T-helper 1 cell treated with Interleukin-12 subunit alpha and Interleukin-12 subunit beta and Interleukin-4 antibody, amounts not matched to agents 30 μg/mL and 1 μg/mL, for 36 hours (primary cell): ENCODE results near the gene GATD1.

Experiments used
- H3K27ac Mint-ChIP-seq: one replicate; pipeline ENCODE4 v1.8.0; 2021; ENCODE audit warnings: mild to moderate bottlenecking, mixed read lengths
- H3K27me3 Mint-ChIP-seq: one replicate; pipeline ENCODE4 v1.8.0; 2021; ENCODE audit warnings: low read depth, mixed read lengths
- H3K36me3 Mint-ChIP-seq: one replicate; pipeline ENCODE4 v1.8.0; 2021; ENCODE audit warnings: low read depth, mixed read lengths
- H3K4me1 Mint-ChIP-seq: one replicate; pipeline ENCODE4 v1.8.0; 2021; ENCODE audit warnings: low read depth, mixed read lengths
- H3K4me3 Mint-ChIP-seq: one replicate; pipeline ENCODE4 v1.8.0; 2021; ENCODE audit warnings: mild to moderate bottlenecking, moderate library complexity, mixed read lengths
- H3K9me3 Mint-ChIP-seq: one replicate; pipeline ENCODE4 v1.8.0; 2021; ENCODE audit warnings: mixed read lengths

The GATD1 gene

GRCh38 chr11:782264-783174, 5.2 kb upstream of the GATD1 start:
- peaks cover 5% of the 10 kb centered on the region for H3K36me3 Mint-ChIP-seq
- no peaks in the 10 kb centered on the region for H3K27me3 Mint-ChIP-seq
- H3K4me3 Mint-ChIP-seq: no peak overlapping the region
- H3K4me1 Mint-ChIP-seq: peaks cover 1% of the 10 kb centered on the region
- H3K27ac Mint-ChIP-seq: no peak overlapping the region
- H3K9me3 Mint-ChIP-seq: no peaks in the 10 kb centered on the region

- Mint-ChIP-seq H3K4me3 (no peak overlapping the region), H3K27ac (no peak overlapping the region)
Measured at GRCh38 chr11:779955-780532, 2.8 kb upstream of the GATD1 start.

GRCh38 chr11:778976-779954, 2.0 kb upstream of the GATD1 start:
- H3K36me3 Mint-ChIP-seq: peaks cover 5% of the 10 kb centered on the region
- H3K27ac Mint-ChIP-seq: no peak overlapping the region
- H3K27me3 Mint-ChIP-seq: no peaks in the 10 kb centered on the region
- peaks cover 9% of the 10 kb centered on the region for H3K4me1 Mint-ChIP-seq
- H3K4me3 Mint-ChIP-seq: peak overlapping the region; percentile 25
- no peaks in the 10 kb centered on the region for H3K9me3 Mint-ChIP-seq

More at GRCh38 chr11:779955-780532, 2.8 kb upstream of the GATD1 start:
- H3K27me3 Mint-ChIP-seq: no peaks in the 10 kb centered on the region
- peaks cover 5% of the 10 kb centered on the region for H3K36me3 Mint-ChIP-seq
- H3K9me3 Mint-ChIP-seq: no peaks in the 10 kb centered on the region
- H3K4me1 Mint-ChIP-seq: peaks cover 9% of the 10 kb centered on the region

GRCh38 chr11:776561-777287, 563 bp downstream of the GATD1 start:
- H3K36me3 Mint-ChIP-seq: no peaks in the 10 kb centered on the region
- peak overlapping the region; percentile 70 for H3K27ac Mint-ChIP-seq
- H3K4me3 Mint-ChIP-seq: peak overlapping the region; percentile 81
- H3K9me3 Mint-ChIP-seq: no peaks in the 10 kb centered on the region
- no peaks in the 10 kb centered on the region for H3K27me3 Mint-ChIP-seq
- H3K4me1 Mint-ChIP-seq: peaks cover 9% of the 10 kb centered on the region

- H3K9me3 Mint-ChIP-seq: no peaks in the 10 kb centered on the region
- H3K27me3 Mint-ChIP-seq: no peaks in the 10 kb centered on the region
- H3K36me3 Mint-ChIP-seq: no peaks in the 10 kb centered on the region
- H3K27ac Mint-ChIP-seq: peak overlapping the region; percentile 70
- peak overlapping the region; percentile 81 for H3K4me3 Mint-ChIP-seq
- H3K4me1 Mint-ChIP-seq: peaks cover 9% of the 10 kb centered on the region
Measured at GRCh38 chr11:776263-776560, 1.1 kb downstream of the GATD1 start.

- Mint-ChIP-seq H3K4me1 (peaks cover 9% of the 10 kb centered on the region), H3K9me3 (no peaks in the 10 kb centered on the region), H3K4me3 (peak overlapping the region; percentile 56), H3K36me3 (no peaks in the 10 kb centered on the region), H3K27ac (no peak overlapping the region), H3K27me3 (no peaks in the 10 kb centered on the region)
Measured at GRCh38 chr11:774873-775592, 2.3 kb downstream of the GATD1 start.

- H3K9me3 Mint-ChIP-seq: no peaks in the 10 kb centered on the region
- peaks cover 9% of the 10 kb centered on the region for H3K4me1 Mint-ChIP-seq
- H3K4me3 Mint-ChIP-seq: no peak overlapping the region
- H3K27me3 Mint-ChIP-seq: no peaks in the 10 kb centered on the region
- H3K27ac Mint-ChIP-seq: no peak overlapping the region
- H3K36me3 Mint-ChIP-seq: no peaks in the 10 kb centered on the region
Measured at GRCh38 chr11:773830-774229, 3.5 kb downstream of the GATD1 start.

- peaks cover 9% of the 10 kb centered on the region for H3K4me1 Mint-ChIP-seq
- no peaks in the 10 kb centered on the region for H3K27me3 Mint-ChIP-seq
- H3K4me3 Mint-ChIP-seq: no peak overlapping the region
- no peaks in the 10 kb centered on the region for H3K9me3 Mint-ChIP-seq
- H3K27ac Mint-ChIP-seq: no peak overlapping the region
- H3K36me3 Mint-ChIP-seq: no peaks in the 10 kb centered on the region
Measured at GRCh38 chr11:773425-773824, 3.9 kb downstream of the GATD1 start.

- H3K4me1 Mint-ChIP-seq: peaks cover 8% of the 10 kb centered on the region
- H3K4me3 Mint-ChIP-seq: no peak overlapping the region
- H3K27ac Mint-ChIP-seq: no peak overlapping the region
- no peaks in the 10 kb centered on the region for H3K27me3 Mint-ChIP-seq
- H3K36me3 Mint-ChIP-seq: no peaks in the 10 kb centered on the region
- no peaks in the 10 kb centered on the region for H3K9me3 Mint-ChIP-seq
Measured at GRCh38 chr11:772429-773390, 4.6 kb downstream of the GATD1 start.

GRCh38 chr11:771617-772204, 5.6 kb downstream of the GATD1 start:
- Mint-ChIP-seq H3K36me3 (peaks cover 1% of the 10 kb centered on the region), H3K9me3 (no peaks in the 10 kb centered on the region), H3K27me3 (no peaks in the 10 kb centered on the region)

GRCh38 chr11:770642-771616, 6.4 kb downstream of the GATD1 start:
- Mint-ChIP-seq H3K9me3 (no peaks in the 10 kb centered on the region), H3K27ac (no peak overlapping the region), H3K36me3 (peaks cover 4% of the 10 kb centered on the region), H3K4me1 (peaks cover 4% of the 10 kb centered on the region), H3K4me3 (no peak overlapping the region), H3K27me3 (no peaks in the 10 kb centered on the region)

More at GRCh38 chr11:771617-772204, 5.6 kb downstream of the GATD1 start:
- no peak overlapping the region for H3K27ac Mint-ChIP-seq
- H3K4me3 Mint-ChIP-seq: no peak overlapping the region
- peaks cover 8% of the 10 kb centered on the region for H3K4me1 Mint-ChIP-seq
